CD4-positive, alpha-beta T cell treated with Interleukin-17A for 4 hours (primary cell): ENCODE data around the gene CPNE7.
"Not testable (repeated sequence)": the region's sequence is repeated elsewhere in the genome, so short reads cannot be mapped to it uniquely, and the experiment has no call there.

Experiments
- DNase-seq: peaks from one replicate; pipeline ENCODE4 v3.0.0-alpha.2; 2020; ENCODE audit warnings: mixed read lengths

The CPNE7 gene

GRCh38 chr16:89583895-89584644 is 8.5 kb downstream of the CPNE7 start:
- no peak for DNase-seq

- no peak for DNase-seq
Measured at GRCh38 chr16:89584768-89585549, 9.4 kb downstream of the CPNE7 start.

GRCh38 chr16:89586218-89586617 is 10.7 kb downstream of the CPNE7 start:
- no peak for DNase-seq

GRCh38 chr16:89586853-89587252 is 11.3 kb downstream of the CPNE7 start:
- DNase-seq, result no peak

- DNase-seq, result not testable (repeated sequence)
Measured at GRCh38 chr16:89587676-89588075, 12.1 kb downstream of the CPNE7 start.

GRCh38 chr16:89588413-89589109 is 13.0 kb downstream of the CPNE7 start:
- DNase-seq, result no peak

- DNase-seq, result no peak
Measured at GRCh38 chr16:89589241-89589926, 13.8 kb downstream of the CPNE7 start.

GRCh38 chr16:89593841-89594240 is 18.3 kb downstream of the CPNE7 start:
- DNase-seq, result peak; percentile 61

GRCh38 chr16:89595330-89596060 is 19.9 kb downstream of the CPNE7 start:
- DNase-seq, result no peak

GRCh38 chr16:89596061-89596689 is 20.6 kb downstream of the CPNE7 start:
- no peak for DNase-seq

- no peak for DNase-seq
Measured at GRCh38 chr16:89596957-89597649, 21.5 kb downstream of the CPNE7 start.

- no peak for DNase-seq
Measured at GRCh38 chr16:89598199-89598598, 22.6 kb downstream of the CPNE7 start.

- DNase-seq, result peak; percentile 54
Measured at GRCh38 chr16:89599451-89599858, 23.9 kb downstream of the CPNE7 start.

- DNase-seq, result no peak
Measured at GRCh38 chr16:89599902-89600301, 24.3 kb downstream of the CPNE7 start.

- no peak for DNase-seq
Measured at GRCh38 chr16:89600427-89600826, 24.9 kb downstream of the CPNE7 start.

- DNase-seq, result no peak
Measured at GRCh38 chr16:89600956-89601355, 25.4 kb downstream of the CPNE7 start.

GRCh38 chr16:89601906-89602272 is 26.3 kb downstream of the CPNE7 start:
- no peak for DNase-seq

- peak; percentile 77 for DNase-seq
Measured at GRCh38 chr16:89602273-89602951, 26.9 kb downstream of the CPNE7 start.

GRCh38 chr16:89602952-89603590 is 27.5 kb downstream of the CPNE7 start:
- no peak for DNase-seq

GRCh38 chr16:89604764-89605163 is 29.2 kb downstream of the CPNE7 start:
- no peak for DNase-seq
